ENCODE measurements around the gene ANKS1A. TPM values are rescaled to one million over a fixed set of nuclear protein-coding genes. Genes with fewer than 3 reads are reported as not detected.

Gene ANKS1A
- total and polyA plus RNA-seq, 2 experiments from 2014 or later: 17.5 to 25.4 TPM

- WGBS (ENCODE audit: low lambda C conversion rate, missing lambda C conversion rate): 86% methylated on average over 17 of the region's 17 CpGs
- no peaks in the 10 kb centered on the region for H3K36me3 ChIP-seq (replicated peaks; ENCODE audit: insufficient read depth, low read depth)
Observed at GRCh38 chr6:35076997-35077712, 188.1 kb downstream of the ANKS1A start.

GRCh38 chr6:35077713-35078105 is 188.7 kb downstream of the ANKS1A start:
- 83% methylated on average over 11 of the region's 11 CpGs for WGBS (ENCODE audit: low lambda C conversion rate, missing lambda C conversion rate)
- no peak for DNase-seq (ENCODE audit: low spot score)
- Histone ChIP-seq H3K79me2 (no peaks in the 10 kb centered on the region), H2AFZ (no peak overlapping the region), H3K9me2 (replicated peaks; ENCODE audit: insufficient read depth) (no peaks in the 10 kb centered on the region), H3K4me3 (no peak overlapping the region), H3K9me3 (ENCODE audit: low read depth) (no peaks in the 10 kb centered on the region), H3K27ac (no peak overlapping the region), H3K36me3 (replicated peaks; ENCODE audit: insufficient read depth, low read depth) (no peaks in the 10 kb centered on the region), H4K20me1 (ENCODE audit: insufficient read depth, poor library complexity, severe bottlenecking) (no peaks in the 10 kb centered on the region), H3K4me2 (no peak overlapping the region), H3K27me3 (no peaks in the 10 kb centered on the region), H3K4me1 (ENCODE audit: insufficient read depth) (no peaks in the 10 kb centered on the region)
- TF ChIP-seq EZH2phosphoT487 (IDR thresholded peaks at IDR 0.05; ENCODE audit: low read depth, severe bottlenecking, unreplicated experiment): no peak
- no peak for TF ChIP-seq CTCF (IDR thresholded peaks at IDR 0.05; ENCODE audit: poor library complexity)
- TF ChIP-seq EZH2 (IDR thresholded peaks at IDR 0.05; ENCODE audit: borderline replicate concordance): no peak

More at GRCh38 chr6:35076997-35077712, 188.1 kb downstream of the ANKS1A start:
- Histone ChIP-seq H3K4me2 (no peak overlapping the region), H3K27ac (no peak overlapping the region), H4K20me1 (ENCODE audit: insufficient read depth, poor library complexity, severe bottlenecking) (no peaks in the 10 kb centered on the region), H3K9me3 (ENCODE audit: low read depth) (no peaks in the 10 kb centered on the region), H3K79me2 (no peaks in the 10 kb centered on the region), H3K4me3 (no peak overlapping the region), H3K9me2 (replicated peaks; ENCODE audit: insufficient read depth) (no peaks in the 10 kb centered on the region), H2AFZ (no peak overlapping the region), H3K4me1 (ENCODE audit: insufficient read depth) (no peaks in the 10 kb centered on the region), H3K27me3 (no peaks in the 10 kb centered on the region)
- TF ChIP-seq CTCF (IDR thresholded peaks at IDR 0.05; ENCODE audit: poor library complexity) (no peak), EZH2 (IDR thresholded peaks at IDR 0.05; ENCODE audit: borderline replicate concordance) (no peak), EZH2phosphoT487 (IDR thresholded peaks at IDR 0.05; ENCODE audit: low read depth, severe bottlenecking, unreplicated experiment) (no peak)
- DNase-seq (ENCODE audit: low spot score): no peak

DNA sequence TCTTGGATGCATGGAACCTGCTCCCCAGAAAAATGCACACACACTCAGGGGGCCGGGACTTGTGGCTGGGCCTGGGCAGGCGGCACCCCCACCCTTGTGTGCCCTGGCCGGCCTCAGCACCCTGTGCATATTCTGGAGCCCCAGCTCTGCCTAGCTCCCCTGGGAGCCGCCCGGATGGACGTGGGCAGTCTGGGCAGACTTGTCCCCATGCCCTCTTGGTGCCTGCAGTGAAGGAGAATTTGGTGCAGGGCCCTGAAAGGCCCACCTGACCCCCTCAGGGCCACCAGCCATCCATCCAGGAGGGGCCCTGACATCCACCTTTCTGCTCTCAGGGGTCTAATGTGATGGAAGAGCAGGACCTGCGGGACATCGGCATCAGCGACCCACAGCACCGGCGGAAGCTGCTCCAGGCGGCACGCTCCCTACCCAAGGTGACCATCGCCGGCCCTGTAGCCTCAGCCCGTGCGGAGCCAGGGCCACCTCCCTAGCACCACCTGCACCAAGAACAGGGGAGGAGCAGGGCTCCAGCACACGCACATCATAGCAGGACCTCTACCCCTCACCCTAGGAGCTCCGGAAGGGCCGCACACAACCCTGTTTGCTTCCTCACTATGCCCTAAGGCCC is 189.3 kb downstream of the ANKS1A start:
- Histone ChIP-seq H3K79me2 (no peaks in the 10 kb centered on the region), H3K9me2 (replicated peaks; ENCODE audit: insufficient read depth) (no peaks in the 10 kb centered on the region), H3K4me3 (no peak overlapping the region), H2AFZ (no peak overlapping the region), H3K36me3 (replicated peaks; ENCODE audit: insufficient read depth, low read depth) (no peaks in the 10 kb centered on the region), H3K4me2 (no peak overlapping the region), H3K27ac (no peak overlapping the region), H3K9me3 (ENCODE audit: low read depth) (no peaks in the 10 kb centered on the region), H4K20me1 (ENCODE audit: insufficient read depth, poor library complexity, severe bottlenecking) (no peaks in the 10 kb centered on the region), H3K27me3 (no peaks in the 10 kb centered on the region), H3K4me1 (ENCODE audit: insufficient read depth) (no peaks in the 10 kb centered on the region)
- 96% methylated on average over 20 of the region's 20 CpGs for WGBS (ENCODE audit: low lambda C conversion rate, missing lambda C conversion rate)
- DNase-seq (ENCODE audit: low spot score): no peak
- TF ChIP-seq EZH2phosphoT487 (IDR thresholded peaks at IDR 0.05; ENCODE audit: low read depth, severe bottlenecking, unreplicated experiment): no peak
- TF ChIP-seq CTCF (IDR thresholded peaks at IDR 0.05; ENCODE audit: poor library complexity): no peak
- TF ChIP-seq EZH2 (IDR thresholded peaks at IDR 0.05; ENCODE audit: borderline replicate concordance): no peak

All from hepatocyte (in vitro differentiated cells).